ENCODE measurements around the gene RTP2.
"Not testable (repeated sequence)": the region's sequence is repeated elsewhere in the genome, so short reads cannot be mapped to it uniquely, and the experiment has no call there.

The RTP2 gene

GRCh38 chr3:187709155-187709554 lies 6.8 kb upstream of the RTP2 start:
- no peak for DNase-seq

GRCh38 chr3:187708696-187709095 lies 6.3 kb upstream of the RTP2 start:
- DNase-seq, result no peak

GRCh38 chr3:187706971-187707370 lies 4.6 kb upstream of the RTP2 start:
- DNase-seq, result no peak

GRCh38 chr3:187705164-187705563 lies 2.8 kb upstream of the RTP2 start:
- no peak for DNase-seq

- DNase-seq, result no peak
Measured at GRCh38 chr3:187700249-187700648, 2.1 kb downstream of the RTP2 start.

- DNase-seq, result no peak
Measured at GRCh38 chr3:187698499-187699399, 3.6 kb downstream of the RTP2 start.

- no peak for DNase-seq
Measured at GRCh38 chr3:187696021-187696420, 6.3 kb downstream of the RTP2 start.

GRCh38 chr3:187695449-187695848 lies 6.9 kb downstream of the RTP2 start:
- DNase-seq, result no peak

GRCh38 chr3:187694801-187695200 lies 7.6 kb downstream of the RTP2 start:
- DNase-seq, result no peak

GRCh38 chr3:187693431-187693830 lies 8.9 kb downstream of the RTP2 start:
- no peak for DNase-seq

- DNase-seq, result no peak
Measured at GRCh38 chr3:187689984-187690383, 12.4 kb downstream of the RTP2 start.

GRCh38 chr3:187686621-187687273 lies 15.6 kb downstream of the RTP2 start:
- no peak for DNase-seq

- DNase-seq, result no peak
Measured at GRCh38 chr3:187685948-187686347, 16.4 kb downstream of the RTP2 start.

- DNase-seq, result no peak
Measured at GRCh38 chr3:187684880-187685279, 17.5 kb downstream of the RTP2 start.

GRCh38 chr3:187684444-187684843 lies 17.9 kb downstream of the RTP2 start:
- DNase-seq, result no peak

- not testable (repeated sequence) for DNase-seq
Measured at GRCh38 chr3:187681756-187682155, 20.6 kb downstream of the RTP2 start.

GRCh38 chr3:187679638-187680396 lies 22.5 kb downstream of the RTP2 start:
- peak; percentile 65 for DNase-seq

GRCh38 chr3:187678726-187679268 lies 23.6 kb downstream of the RTP2 start:
- DNase-seq, result no peak

GRCh38 chr3:187677604-187678003 lies 24.8 kb downstream of the RTP2 start:
- DNase-seq, result no peak

GRCh38 chr3:187673012-187673411 lies 29.3 kb downstream of the RTP2 start:
- DNase-seq, result no peak

GRCh38 chr3:187669675-187670504 lies 32.5 kb downstream of the RTP2 start, which contains the start of gene SST:
Gene SST (minus strand): TSS chr3:187670394. CDS start chr3:187670291, 103 bp downstream.
- no peak for DNase-seq

- DNase-seq, result no peak
Measured at GRCh38 chr3:187667526-187667925, 34.8 kb downstream of the RTP2 start.

Measured in activated T-cell treated with anti-CD3 and anti-CD28 coated beads, Interleukin-2, amount 50 U/mL, for 1 hour (primary cell).